SK-N-MC (cell line): ENCODE data around the gene BACH1.

Experiments
- DNase-seq: peaks from one replicate; pipeline ENCODE4 v3.0.0-alpha.2; 2011; ENCODE audit warnings: low read depth, low spot score
- H3K27ac ChIP-seq: fragments of 200-600 bp; sonication (generic); 2 replicates; pipeline ENCODE4 v1.5.1; 2016; ENCODE audit warnings: mixed run types
- H3K36me3 ChIP-seq: fragments of 200-600 bp; sonication (generic); 2 replicates; pipeline ENCODE4 v1.6.1; 2017; ENCODE audit warnings: antibody characterized with exemption, low read length, mixed read lengths; ENCODE audit not compliant: insufficient read depth
- H3K4me3 ChIP-seq: fragments of 200-600 bp; sonication (generic); 2 replicates; pipeline ENCODE4 v1.5.1; 2016
- H3K9ac ChIP-seq: fragments of 200-600 bp; sonication (generic); 2 replicates; pipeline ENCODE4 v1.8.0; 2017; ENCODE audit warnings: mixed run types, mixed read lengths; ENCODE audit not compliant: insufficient read length
- H3K9me3 ChIP-seq: fragments of 200-600 bp; sonication (generic); 2 replicates; pipeline ENCODE4 v1.6.1; 2017; ENCODE audit warnings: low read depth, mild to moderate bottlenecking, antibody characterized with exemption, low read length, moderate library complexity, mixed read lengths
- EZH2 ChIP-seq: fragments of 200-600 bp; sonication (generic); IDR thresholded peaks from one replicate; pipeline ENCODE4 v1.6.1; 2017; ENCODE audit warnings: antibody characterized with exemption
- FOXP2 ChIP-seq: optimal IDR thresholded peaks from 2 replicates; pipeline ENCODE3; 2011; ENCODE audit warnings: mild to moderate bottlenecking, moderate library complexity; ENCODE audit not compliant: insufficient read depth; ENCODE audit errors: extremely low read length, control extremely low read depth
- POLR2AphosphoS5 ChIP-seq: IDR thresholded peaks from 2 replicates; pipeline ENCODE4 v1.6.1; 2012; ENCODE audit warnings: mild to moderate bottlenecking, low read depth, low read length, borderline replicate concordance

Gene BACH1

GRCh38 chr21:29287383-29287782 is 11.3 kb upstream of the BACH1 start:
- Histone ChIP-seq H3K27ac (no peak overlapping the region), H3K36me3 (no peaks in the 10 kb centered on the region), H3K4me3 (no peak overlapping the region), H3K9me3 (no peaks in the 10 kb centered on the region), H3K9ac (no peak overlapping the region)
- no peak for TF ChIP-seq POLR2AphosphoS5
- no peak for TF ChIP-seq FOXP2
- TF ChIP-seq EZH2: no peak
- DNase-seq: no peak

DNA sequence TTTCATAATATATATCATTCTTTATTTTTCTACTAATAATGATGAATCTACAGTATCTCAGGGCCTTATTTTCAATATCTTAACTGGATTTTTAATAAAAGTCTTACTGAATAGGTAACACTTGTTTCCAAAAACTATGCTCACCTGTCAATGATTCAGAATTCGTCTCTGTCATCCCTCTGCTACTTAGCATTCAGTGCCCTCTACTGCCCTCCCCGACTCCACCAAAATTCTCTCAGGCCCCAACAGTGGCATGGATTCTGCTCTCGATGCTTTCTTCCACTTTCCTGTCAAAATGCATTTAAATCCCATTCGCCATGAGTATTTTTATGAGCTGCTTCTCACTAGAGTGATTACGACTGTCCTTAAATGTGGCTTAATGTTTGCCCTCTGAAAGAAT is 10.5 kb upstream of the BACH1 start:
- Histone ChIP-seq H3K36me3 (no peaks in the 10 kb centered on the region), H3K27ac (peak overlapping the region; percentile 58; the same call in 1 of the 2 replicates), H3K4me3 (no peak overlapping the region), H3K9ac (no peak overlapping the region), H3K9me3 (no peaks in the 10 kb centered on the region)
- no peak for TF ChIP-seq FOXP2
- TF ChIP-seq POLR2AphosphoS5: no peak
- DNase-seq: no peak

DNA sequence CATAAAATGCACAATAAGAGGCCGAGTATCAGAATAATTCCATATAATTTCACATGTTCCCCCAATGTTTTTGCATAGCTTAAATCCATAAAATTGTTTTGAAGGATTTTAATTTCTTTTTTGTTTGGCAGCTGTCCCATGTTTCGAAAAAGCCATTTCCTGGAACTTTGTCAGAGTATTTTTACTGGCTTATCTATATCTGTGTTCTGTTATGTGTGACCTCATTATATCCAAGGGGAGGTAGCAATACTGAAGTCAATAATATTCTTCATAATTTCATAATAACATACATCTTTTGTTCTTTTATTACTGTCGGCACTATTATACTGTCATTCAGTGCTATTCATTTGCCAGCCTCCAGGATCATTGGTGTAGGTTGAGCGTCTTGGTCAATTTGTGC is 9.4 kb upstream of the BACH1 start:
- TF ChIP-seq POLR2AphosphoS5: no peak
- TF ChIP-seq FOXP2: no peak
- TF ChIP-seq EZH2: no peak
- no peak for DNase-seq
- H3K9ac ChIP-seq: no peak overlapping the region
- H3K9me3 ChIP-seq: no peaks in the 10 kb centered on the region
- no peaks in the 10 kb centered on the region for H3K36me3 ChIP-seq
- H3K27ac ChIP-seq: peak overlapping the region; percentile 58; the same call in 1 of the 2 replicates
- H3K4me3 ChIP-seq: peak overlapping the region; percentile 20; the same call in 1 of the 2 replicates

GRCh38 chr21:29290240-29290639 is 8.5 kb upstream of the BACH1 start:
- DNase-seq: no peak
- Histone ChIP-seq H3K4me3 (no peak overlapping the region), H3K36me3 (no peaks in the 10 kb centered on the region), H3K9ac (no peak overlapping the region), H3K27ac (no peak overlapping the region), H3K9me3 (no peaks in the 10 kb centered on the region)
- TF ChIP-seq FOXP2: no peak
- TF ChIP-seq POLR2AphosphoS5: no peak
- no peak for TF ChIP-seq EZH2

DNA sequence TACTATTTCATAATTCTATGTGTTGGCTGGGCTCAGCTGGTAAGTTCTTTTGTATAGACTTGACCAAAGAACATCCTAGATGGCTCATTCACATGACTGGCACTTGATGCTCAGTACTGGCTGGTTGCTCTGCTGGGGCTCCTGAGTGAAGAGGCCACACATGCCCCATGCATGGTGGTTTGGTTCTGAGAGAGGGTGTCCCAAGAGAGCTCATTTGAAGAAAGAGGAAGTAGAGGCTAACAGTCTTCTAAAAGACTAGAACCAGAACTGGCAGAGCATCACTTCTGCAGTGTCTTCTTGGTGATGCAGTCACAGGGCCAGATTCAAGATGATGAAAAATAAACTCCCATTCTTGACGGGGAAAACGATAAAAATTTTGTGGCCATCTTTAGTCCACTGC is 5.2 kb upstream of the BACH1 start:
- no peak overlapping the region for H3K4me3 ChIP-seq
- no peaks in the 10 kb centered on the region for H3K36me3 ChIP-seq
- no peak for DNase-seq
- H3K27ac ChIP-seq: no peak overlapping the region
- no peak overlapping the region for H3K9ac ChIP-seq
- no peaks in the 10 kb centered on the region for H3K9me3 ChIP-seq
- no peak for TF ChIP-seq FOXP2
- no peak for TF ChIP-seq POLR2AphosphoS5
- TF ChIP-seq EZH2: no peak

- H3K27ac ChIP-seq: no peak overlapping the region
- no peaks in the 10 kb centered on the region for H3K9me3 ChIP-seq
- H3K4me3 ChIP-seq: no peak overlapping the region
- DNase-seq: no peak
- H3K9ac ChIP-seq: no peak overlapping the region
- TF ChIP-seq POLR2AphosphoS5 (no peak), EZH2 (no peak), FOXP2 (no peak)
- no peaks in the 10 kb centered on the region for H3K36me3 ChIP-seq
These were observed 3.6 kb upstream of the BACH1 start for GRCh38 chr21:29295066-29295650.

- H3K36me3 ChIP-seq: no peaks in the 10 kb centered on the region
- no peak overlapping the region for H3K9ac ChIP-seq
- no peak for DNase-seq
- H3K4me3 ChIP-seq: no peak overlapping the region
- no peak overlapping the region for H3K27ac ChIP-seq
- TF ChIP-seq EZH2: no peak
- no peak for TF ChIP-seq FOXP2
- TF ChIP-seq POLR2AphosphoS5: no peak
- H3K9me3 ChIP-seq: no peaks in the 10 kb centered on the region
These were observed 2.3 kb upstream of the BACH1 start for GRCh38 chr21:29296446-29296845.

GRCh38 chr21:29297483-29298347 is 1.0 kb upstream of the BACH1 start:
- no peak for DNase-seq
- H3K4me3 ChIP-seq: peak overlapping the region; percentile 82
- H3K9me3 ChIP-seq: no peaks in the 10 kb centered on the region
- no peak overlapping the region for H3K9ac ChIP-seq
- H3K36me3 ChIP-seq: no peaks in the 10 kb centered on the region
- TF ChIP-seq FOXP2: no peak
- TF ChIP-seq EZH2: no peak
- TF ChIP-seq POLR2AphosphoS5: no peak
- no peak overlapping the region for H3K27ac ChIP-seq
